HL-60 (cell line): Measurements from ENCODE around the gene FOXO6.

ENCODE experiments used
- POLR2AphosphoS5 ChIP-seq: IDR thresholded peaks from 2 replicates; pipeline ENCODE4 v1.6.1; 2012; ENCODE audit warnings: low read depth
- TF ChIP-seq, protein P1 (sequence below): IDR thresholded peaks from one replicate; pipeline ENCODE4 v1.5.1; 2011; ENCODE audit warnings: low read length, control low read depth, inconsistent platforms; ENCODE audit not compliant: insufficient read depth

DNA sequence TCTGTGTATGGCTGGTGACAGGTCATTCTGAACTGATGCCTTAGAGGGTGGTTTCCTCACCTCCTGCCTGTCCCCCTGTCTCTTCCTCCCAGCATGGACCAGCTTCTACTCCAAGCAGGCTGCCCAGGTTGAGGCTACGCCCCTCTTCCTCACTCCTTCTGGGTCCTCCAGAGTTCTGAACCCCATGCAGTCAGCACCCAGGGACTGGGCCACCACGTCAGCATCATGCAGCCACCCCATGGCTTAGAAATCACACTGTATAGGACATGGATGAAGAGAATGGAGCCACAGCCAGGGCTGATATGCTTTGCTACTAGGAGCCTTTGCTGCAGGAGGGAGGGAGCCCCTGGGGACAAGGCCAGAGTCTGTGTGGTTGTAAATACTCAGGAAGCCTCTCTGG lies 8.3 kb downstream of the FOXO6 start:
- TF ChIP-seq POLR2AphosphoS5, result no peak
- TF ChIP-seq, protein P1, sequence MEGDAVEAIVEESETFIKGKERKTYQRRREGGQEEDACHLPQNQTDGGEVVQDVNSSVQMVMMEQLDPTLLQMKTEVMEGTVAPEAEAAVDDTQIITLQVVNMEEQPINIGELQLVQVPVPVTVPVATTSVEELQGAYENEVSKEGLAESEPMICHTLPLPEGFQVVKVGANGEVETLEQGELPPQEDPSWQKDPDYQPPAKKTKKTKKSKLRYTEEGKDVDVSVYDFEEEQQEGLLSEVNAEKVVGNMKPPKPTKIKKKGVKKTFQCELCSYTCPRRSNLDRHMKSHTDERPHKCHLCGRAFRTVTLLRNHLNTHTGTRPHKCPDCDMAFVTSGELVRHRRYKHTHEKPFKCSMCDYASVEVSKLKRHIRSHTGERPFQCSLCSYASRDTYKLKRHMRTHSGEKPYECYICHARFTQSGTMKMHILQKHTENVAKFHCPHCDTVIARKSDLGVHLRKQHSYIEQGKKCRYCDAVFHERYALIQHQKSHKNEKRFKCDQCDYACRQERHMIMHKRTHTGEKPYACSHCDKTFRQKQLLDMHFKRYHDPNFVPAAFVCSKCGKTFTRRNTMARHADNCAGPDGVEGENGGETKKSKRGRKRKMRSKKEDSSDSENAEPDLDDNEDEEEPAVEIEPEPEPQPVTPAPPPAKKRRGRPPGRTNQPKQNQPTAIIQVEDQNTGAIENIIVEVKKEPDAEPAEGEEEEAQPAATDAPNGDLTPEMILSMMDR, result no peak
